Measurements from ENCODE around the gene QRICH1. TPM values are rescaled to one million over a fixed set of nuclear protein-coding genes. Genes with fewer than 3 reads are reported as not detected.

QRICH1 gene
- total RNA-seq, 1 donor from 2014 or later: 56.0 TPM

- no peak for DNase-seq (ENCODE audit: low read depth)
- H3K4me3 ChIP-seq (ENCODE audit: low read depth, low read length): no peak overlapping the region
- no peaks in the 10 kb centered on the region for H3K27me3 ChIP-seq (ENCODE audit: control insufficient read depth, insufficient read depth, low read length)
- no peaks in the 10 kb centered on the region for H3K36me3 ChIP-seq (ENCODE audit: control insufficient read depth, insufficient read depth, low read length)
- no peak for TF ChIP-seq CTCF (IDR thresholded peaks at IDR 0.05; ENCODE audit: insufficient read depth, low read length, poor library complexity, severe bottlenecking)
Measured at GRCh38 chr3:48993834-48994233, 100.0 kb downstream of the QRICH1 start.

DNA sequence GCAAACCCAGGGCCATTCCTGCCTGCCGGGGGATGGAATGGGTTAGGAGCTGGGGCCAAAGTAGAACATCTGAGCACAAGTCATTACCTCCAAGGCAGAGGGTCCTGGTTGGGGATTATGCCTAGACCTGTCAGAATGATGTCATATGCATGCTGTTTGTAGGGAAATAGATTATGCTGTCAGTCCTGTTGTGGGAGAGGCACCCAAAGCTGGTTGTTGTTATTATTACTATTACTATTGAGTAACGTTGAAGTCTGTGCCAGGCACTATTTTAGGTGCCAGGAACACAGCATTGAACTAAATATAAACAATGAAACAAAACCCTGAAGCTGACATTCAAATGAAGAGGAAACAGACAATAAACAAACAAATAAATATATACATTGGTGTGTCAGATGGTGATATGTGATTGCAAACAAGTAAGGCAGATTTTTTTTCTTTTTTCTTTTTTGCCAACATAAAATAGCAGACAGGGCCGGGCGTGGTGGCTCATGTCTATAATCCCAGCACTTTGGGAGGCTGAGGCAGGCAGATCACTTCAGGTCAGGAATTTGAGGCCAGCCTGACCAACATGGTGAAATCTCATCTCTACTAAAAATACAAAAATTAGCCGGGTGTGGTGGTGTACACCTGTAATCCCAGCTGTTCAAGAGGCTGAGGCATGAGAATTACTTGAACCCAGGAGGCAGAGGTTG is 101.9 kb downstream of the QRICH1 start:
- no peak for TF ChIP-seq CTCF (IDR thresholded peaks at IDR 0.05; ENCODE audit: insufficient read depth, low read length, poor library complexity, severe bottlenecking)
- DNase-seq (ENCODE audit: low read depth): no peak
- Histone ChIP-seq H3K27me3 (ENCODE audit: control insufficient read depth, insufficient read depth, low read length) (no peaks in the 10 kb centered on the region), H3K36me3 (ENCODE audit: control insufficient read depth, insufficient read depth, low read length) (no peaks in the 10 kb centered on the region), H3K4me3 (ENCODE audit: low read depth, low read length) (no peak overlapping the region)

- H3K4me3 ChIP-seq (ENCODE audit: low read depth, low read length): peak overlapping the region; percentile 94
- no peak for TF ChIP-seq CTCF (IDR thresholded peaks at IDR 0.05; ENCODE audit: insufficient read depth, low read length, poor library complexity, severe bottlenecking)
- no peaks in the 10 kb centered on the region for H3K27me3 ChIP-seq (ENCODE audit: control insufficient read depth, insufficient read depth, low read length)
- no peak for DNase-seq (ENCODE audit: low read depth)
- no peaks in the 10 kb centered on the region for H3K36me3 ChIP-seq (ENCODE audit: control insufficient read depth, insufficient read depth, low read length)
Measured at GRCh38 chr3:48990636-48991469, 103.0 kb downstream of the QRICH1 start.

DNA sequence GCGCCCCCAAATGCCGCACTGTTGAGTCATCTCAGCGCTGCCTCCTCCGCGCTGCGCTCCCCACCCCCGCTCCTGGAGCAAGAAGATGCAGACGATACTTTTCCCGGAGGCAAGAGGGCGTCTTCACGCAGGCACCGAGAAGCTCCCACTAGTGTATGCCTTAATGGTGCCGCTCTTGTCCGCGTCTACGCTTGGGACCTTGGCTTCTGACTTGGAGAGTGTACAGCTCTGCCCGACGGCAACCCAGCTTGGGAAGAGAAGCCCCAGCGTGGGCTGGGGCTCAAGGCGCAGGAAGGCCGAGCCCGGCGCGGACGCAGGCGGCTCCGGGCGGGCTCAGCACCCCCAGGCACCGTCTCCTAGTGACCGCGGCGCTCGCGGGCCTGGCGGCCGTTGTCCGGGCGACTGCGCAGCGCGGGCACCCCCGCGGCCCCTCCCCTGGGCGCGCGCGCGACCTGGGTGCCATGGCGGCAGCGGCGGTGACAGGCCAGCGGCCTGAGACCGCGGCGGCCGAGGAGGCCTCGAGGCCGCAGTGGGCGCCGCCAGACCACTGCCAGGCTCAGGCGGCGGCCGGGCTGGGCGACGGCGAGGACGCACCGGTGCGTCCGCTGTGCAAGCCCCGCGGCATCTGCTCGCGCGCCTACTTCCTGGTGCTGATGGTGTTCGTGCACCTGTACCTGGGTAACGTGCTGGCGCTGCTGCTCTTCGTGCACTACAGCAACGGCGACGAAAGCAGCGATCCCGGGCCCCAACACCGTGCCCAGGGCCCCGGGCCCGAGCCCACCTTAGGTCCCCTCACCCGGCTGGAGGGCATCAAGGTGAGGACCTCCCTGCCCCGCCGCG is 103.9 kb downstream of the QRICH1 start, which contains the start of gene P4HTM:
TSS of gene P4HTM (plus strand) at position 446 of the 840 bp plus-strand sequence. CDS start at position 462, 16 bp downstream.
- DNase-seq (ENCODE audit: low read depth): peak; percentile 65
- Histone ChIP-seq H3K27me3 (ENCODE audit: control insufficient read depth, insufficient read depth, low read length) (no peaks in the 10 kb centered on the region), H3K4me3 (ENCODE audit: low read depth, low read length) (peak within 1 kb of the TSS; percentile 94), H3K36me3 (ENCODE audit: control insufficient read depth, insufficient read depth, low read length) (no peaks in the 10 kb centered on the region)
- TF ChIP-seq CTCF (IDR thresholded peaks at IDR 0.05; ENCODE audit: insufficient read depth, low read length, poor library complexity, severe bottlenecking): peak; percentile 43

GRCh38 chr3:48989126-48989795 is 104.6 kb downstream of the QRICH1 start:
- no peak for TF ChIP-seq CTCF (IDR thresholded peaks at IDR 0.05; ENCODE audit: insufficient read depth, low read length, poor library complexity, severe bottlenecking)
- Histone ChIP-seq H3K36me3 (ENCODE audit: control insufficient read depth, insufficient read depth, low read length) (no peaks in the 10 kb centered on the region), H3K27me3 (ENCODE audit: control insufficient read depth, insufficient read depth, low read length) (no peaks in the 10 kb centered on the region), H3K4me3 (ENCODE audit: low read depth, low read length) (peak overlapping the region; percentile 94)
- no peak for DNase-seq (ENCODE audit: low read depth)
